ENCODE data around the gene GJB4.

The GJB4 gene

GRCh38 chr1:34712007-34712688, 47.4 kb upstream of the GJB4 start:
- Histone ChIP-seq H3K27ac (ENCODE audit: low read depth, low read length) (no peak overlapping the region), H3K4me1 (ENCODE audit: control insufficient read depth, low read length) (no peaks in the 10 kb centered on the region), H3K79me2 (ENCODE audit: control insufficient read depth, low read length) (no peaks in the 10 kb centered on the region), H3F3A (ENCODE audit: control insufficient read depth, insufficient read depth) (no peaks in the 10 kb centered on the region), H3K9me2 (replicated peaks; ENCODE audit: control insufficient read depth, low read length) (no peaks in the 10 kb centered on the region), H3K36me3 (ENCODE audit: control insufficient read depth, low read length) (no peaks in the 10 kb centered on the region), H3K4me2 (ENCODE audit: low read length) (no peak overlapping the region), H3K4me3 (ENCODE audit: low read length) (no peak overlapping the region), H4K20me1 (ENCODE audit: control insufficient read depth, insufficient read depth, low read depth, low read length) (no peaks in the 10 kb centered on the region), H3K9me3 (ENCODE audit: control insufficient read depth, insufficient read depth, low read length) (no peaks in the 10 kb centered on the region), H3K27me3 (ENCODE audit: control insufficient read depth, low read length) (no peaks in the 10 kb centered on the region)
- no peak for TF ChIP-seq EZH2phosphoT487 (IDR thresholded peaks at IDR 0.05; ENCODE audit: borderline replicate concordance, low read length)
- TF ChIP-seq, protein P1, sequence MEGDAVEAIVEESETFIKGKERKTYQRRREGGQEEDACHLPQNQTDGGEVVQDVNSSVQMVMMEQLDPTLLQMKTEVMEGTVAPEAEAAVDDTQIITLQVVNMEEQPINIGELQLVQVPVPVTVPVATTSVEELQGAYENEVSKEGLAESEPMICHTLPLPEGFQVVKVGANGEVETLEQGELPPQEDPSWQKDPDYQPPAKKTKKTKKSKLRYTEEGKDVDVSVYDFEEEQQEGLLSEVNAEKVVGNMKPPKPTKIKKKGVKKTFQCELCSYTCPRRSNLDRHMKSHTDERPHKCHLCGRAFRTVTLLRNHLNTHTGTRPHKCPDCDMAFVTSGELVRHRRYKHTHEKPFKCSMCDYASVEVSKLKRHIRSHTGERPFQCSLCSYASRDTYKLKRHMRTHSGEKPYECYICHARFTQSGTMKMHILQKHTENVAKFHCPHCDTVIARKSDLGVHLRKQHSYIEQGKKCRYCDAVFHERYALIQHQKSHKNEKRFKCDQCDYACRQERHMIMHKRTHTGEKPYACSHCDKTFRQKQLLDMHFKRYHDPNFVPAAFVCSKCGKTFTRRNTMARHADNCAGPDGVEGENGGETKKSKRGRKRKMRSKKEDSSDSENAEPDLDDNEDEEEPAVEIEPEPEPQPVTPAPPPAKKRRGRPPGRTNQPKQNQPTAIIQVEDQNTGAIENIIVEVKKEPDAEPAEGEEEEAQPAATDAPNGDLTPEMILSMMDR (IDR thresholded peaks at IDR 0.05; ENCODE audit: low read depth, low read length, poor library complexity, severe bottlenecking): no peak

DNA sequence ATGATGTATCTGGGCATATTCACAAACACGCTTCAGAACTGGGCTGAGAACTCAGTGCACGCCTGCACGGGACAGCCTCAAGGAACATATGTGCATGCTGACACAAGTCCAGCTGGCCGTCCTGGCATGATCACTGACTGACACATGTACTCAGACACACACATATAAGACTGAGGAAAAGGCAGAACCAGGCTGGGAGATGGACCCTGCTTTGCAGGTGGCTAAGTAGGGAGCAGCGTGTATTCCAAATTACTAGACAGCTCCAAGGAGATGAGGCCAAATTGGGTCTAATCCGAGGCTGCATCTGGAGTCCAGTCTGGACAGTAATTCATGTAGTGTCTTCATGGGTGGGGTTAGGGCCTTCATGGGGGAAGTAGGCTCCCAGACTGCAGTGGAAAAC, 46.1 kb upstream of the GJB4 start:
- H3F3A ChIP-seq (ENCODE audit: control insufficient read depth, insufficient read depth): no peaks in the 10 kb centered on the region
- H3K36me3 ChIP-seq (ENCODE audit: control insufficient read depth, low read length): no peaks in the 10 kb centered on the region
- no peaks in the 10 kb centered on the region for H3K27me3 ChIP-seq (ENCODE audit: control insufficient read depth, low read length)
- no peaks in the 10 kb centered on the region for H3K9me3 ChIP-seq (ENCODE audit: control insufficient read depth, insufficient read depth, low read length)
- TF ChIP-seq, protein P1 (IDR thresholded peaks at IDR 0.05; ENCODE audit: low read depth, low read length, poor library complexity, severe bottlenecking): no peak
- no peak for TF ChIP-seq EZH2phosphoT487 (IDR thresholded peaks at IDR 0.05; ENCODE audit: borderline replicate concordance, low read length)
- no peak overlapping the region for H3K27ac ChIP-seq (ENCODE audit: low read depth, low read length)
- no peak overlapping the region for H3K4me3 ChIP-seq (ENCODE audit: low read length)
- H4K20me1 ChIP-seq (ENCODE audit: control insufficient read depth, insufficient read depth, low read depth, low read length): no peaks in the 10 kb centered on the region
- H3K79me2 ChIP-seq (ENCODE audit: control insufficient read depth, low read length): no peaks in the 10 kb centered on the region
- no peak overlapping the region for H3K4me2 ChIP-seq (ENCODE audit: low read length)
- no peaks in the 10 kb centered on the region for H3K9me2 ChIP-seq (replicated peaks; ENCODE audit: control insufficient read depth, low read length)
- H3K4me1 ChIP-seq (ENCODE audit: control insufficient read depth, low read length): no peaks in the 10 kb centered on the region

GRCh38 chr1:34714386-34714785, 45.2 kb upstream of the GJB4 start:
- Histone ChIP-seq H3K27me3 (ENCODE audit: control insufficient read depth, low read length) (peaks cover 2% of the 10 kb centered on the region; the same call in 1 of the 2 replicates), H3K4me1 (ENCODE audit: control insufficient read depth, low read length) (no peaks in the 10 kb centered on the region), H3K9me3 (ENCODE audit: control insufficient read depth, insufficient read depth, low read length) (no peaks in the 10 kb centered on the region)

More at GRCh38 chr1:34714386-34714785, 45.2 kb upstream of the GJB4 start:
- H3F3A ChIP-seq (ENCODE audit: control insufficient read depth, insufficient read depth): no peaks in the 10 kb centered on the region
- H3K36me3 ChIP-seq (ENCODE audit: control insufficient read depth, low read length): no peaks in the 10 kb centered on the region
- H4K20me1 ChIP-seq (ENCODE audit: control insufficient read depth, insufficient read depth, low read depth, low read length): no peaks in the 10 kb centered on the region; the same call in 1 of the 2 replicates
- H3K79me2 ChIP-seq (ENCODE audit: control insufficient read depth, low read length): no peaks in the 10 kb centered on the region
- H3K4me2 ChIP-seq (ENCODE audit: low read length): no peak overlapping the region
- H3K4me3 ChIP-seq (ENCODE audit: low read length): no peak overlapping the region
- H3K9me2 ChIP-seq (replicated peaks; ENCODE audit: control insufficient read depth, low read length): no peaks in the 10 kb centered on the region
- H3K27ac ChIP-seq (ENCODE audit: low read depth, low read length): no peak overlapping the region
- TF ChIP-seq, protein P1 (IDR thresholded peaks at IDR 0.05; ENCODE audit: low read depth, low read length, poor library complexity, severe bottlenecking): no peak
- TF ChIP-seq EZH2phosphoT487 (IDR thresholded peaks at IDR 0.05; ENCODE audit: borderline replicate concordance, low read length): no peak
